ENCODE measurements around the gene AICDA.
"Not testable (repeated sequence)": the region's sequence is repeated elsewhere in the genome, so short reads cannot be mapped to it uniquely, and the experiment has no call there.

The AICDA gene

DNA sequence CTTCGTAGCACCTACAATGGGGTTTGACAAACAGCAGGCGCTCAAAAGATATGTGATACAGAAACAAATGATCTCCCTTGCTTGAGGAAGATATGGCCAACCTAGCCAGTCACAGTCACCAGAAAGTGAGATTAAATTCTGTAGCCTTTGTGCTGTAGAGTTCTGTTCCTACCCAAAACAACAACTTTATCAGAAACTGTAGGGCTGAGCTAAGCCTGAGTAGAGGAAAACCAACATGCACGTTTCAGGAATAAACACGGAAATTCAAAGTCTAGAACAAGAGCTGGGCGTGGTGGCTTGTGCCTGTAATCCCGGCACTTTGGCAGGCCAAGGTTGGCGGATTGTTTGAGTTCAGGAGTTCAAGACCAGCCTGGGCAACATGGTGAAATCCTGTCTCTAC lies 23.0 kb downstream of the AICDA start:
- no peaks in the 10 kb centered on the region for H3K4me1 ChIP-seq (ENCODE audit: control insufficient read depth, insufficient read depth, low read length, poor library complexity, severe bottlenecking)
- 96 to 97% methylated on average over 5 to 6 of the region's 7 CpGs for WGBS, 2 experiments (ENCODE audit: insufficient coverage in 2 of 2)
- no peaks in the 10 kb centered on the region for H3K36me3 ChIP-seq (ENCODE audit: control insufficient read depth, insufficient read depth, low read length)
- no peak overlapping the region for H3K27ac ChIP-seq (ENCODE audit: low read depth, low read length, severe bottlenecking)
- H3K4me3 ChIP-seq (ENCODE audit: extremely low read depth, insufficient read depth, low read length, poor library complexity, severe bottlenecking): no peak overlapping the region
- H3K9me3 ChIP-seq (ENCODE audit: control insufficient read depth, low read length): no peaks in the 10 kb centered on the region

DNA sequence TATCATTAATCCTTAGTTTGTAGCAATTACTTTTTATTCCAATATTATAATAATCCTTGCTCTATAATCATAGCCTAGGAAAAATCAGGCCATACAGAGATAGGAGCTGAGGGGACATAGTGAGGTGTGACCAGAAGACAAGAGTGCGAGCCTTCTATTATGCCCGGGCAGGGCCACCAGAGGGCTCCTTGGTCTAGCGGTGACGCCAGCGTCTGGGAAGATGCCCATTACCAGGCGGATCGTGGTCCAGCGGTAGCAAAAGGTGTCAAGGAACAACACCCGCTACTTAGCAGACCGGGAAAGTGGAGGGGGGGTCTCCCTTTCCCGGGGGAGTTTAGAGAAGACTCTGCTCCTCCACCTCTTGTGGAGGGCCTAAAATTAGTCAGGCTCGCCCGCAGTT lies 28.2 kb downstream of the AICDA start:
- not testable (repeated sequence) for H3K4me3 ChIP-seq (ENCODE audit: extremely low read depth, insufficient read depth, low read length, poor library complexity, severe bottlenecking); H3K9me3 ChIP-seq (ENCODE audit: control insufficient read depth, low read length); H3K4me1 ChIP-seq (ENCODE audit: control insufficient read depth, insufficient read depth, low read length, poor library complexity, severe bottlenecking); H3K27ac ChIP-seq (ENCODE audit: low read depth, low read length, severe bottlenecking); H3K36me3 ChIP-seq (ENCODE audit: control insufficient read depth, insufficient read depth, low read length)
- WGBS, 2 experiments (ENCODE audit: insufficient coverage in 2 of 2): 84 to 91% methylated on average over 13 of the region's 13 CpGs

DNA sequence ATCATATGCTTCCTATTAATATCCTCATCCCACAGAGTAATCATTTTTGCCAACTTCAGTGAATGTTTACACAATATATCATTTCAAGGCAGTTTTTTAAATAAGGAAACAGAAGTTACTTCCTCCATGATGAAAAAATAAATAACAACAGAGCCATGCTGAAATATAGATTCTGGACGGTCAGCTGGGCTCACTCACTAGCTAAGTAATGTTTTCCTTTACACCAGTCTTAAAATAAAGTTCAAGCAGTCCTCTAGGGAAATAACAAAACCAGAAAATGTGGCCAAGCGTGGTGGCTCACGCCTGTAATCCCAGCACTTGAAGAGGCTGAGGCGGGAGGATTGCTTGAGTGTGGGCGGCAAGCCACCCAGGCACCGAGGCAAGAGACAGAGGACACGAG lies 28.7 kb downstream of the AICDA start:
- H3K4me3 ChIP-seq (ENCODE audit: extremely low read depth, insufficient read depth, low read length, poor library complexity, severe bottlenecking): no peak overlapping the region
- H3K36me3 ChIP-seq (ENCODE audit: control insufficient read depth, insufficient read depth, low read length): no peaks in the 10 kb centered on the region
- no peaks in the 10 kb centered on the region for H3K9me3 ChIP-seq (ENCODE audit: control insufficient read depth, low read length)
- H3K4me1 ChIP-seq (ENCODE audit: control insufficient read depth, insufficient read depth, low read length, poor library complexity, severe bottlenecking): no peaks in the 10 kb centered on the region
- H3K27ac ChIP-seq (ENCODE audit: low read depth, low read length, severe bottlenecking): no peak overlapping the region
- 89% methylated on average over 3 of the region's 7 CpGs; no CpG with 5 or more reads in 1 of the 2 experiments for WGBS, 2 experiments (ENCODE audit: insufficient coverage in 2 of 2)

DNA sequence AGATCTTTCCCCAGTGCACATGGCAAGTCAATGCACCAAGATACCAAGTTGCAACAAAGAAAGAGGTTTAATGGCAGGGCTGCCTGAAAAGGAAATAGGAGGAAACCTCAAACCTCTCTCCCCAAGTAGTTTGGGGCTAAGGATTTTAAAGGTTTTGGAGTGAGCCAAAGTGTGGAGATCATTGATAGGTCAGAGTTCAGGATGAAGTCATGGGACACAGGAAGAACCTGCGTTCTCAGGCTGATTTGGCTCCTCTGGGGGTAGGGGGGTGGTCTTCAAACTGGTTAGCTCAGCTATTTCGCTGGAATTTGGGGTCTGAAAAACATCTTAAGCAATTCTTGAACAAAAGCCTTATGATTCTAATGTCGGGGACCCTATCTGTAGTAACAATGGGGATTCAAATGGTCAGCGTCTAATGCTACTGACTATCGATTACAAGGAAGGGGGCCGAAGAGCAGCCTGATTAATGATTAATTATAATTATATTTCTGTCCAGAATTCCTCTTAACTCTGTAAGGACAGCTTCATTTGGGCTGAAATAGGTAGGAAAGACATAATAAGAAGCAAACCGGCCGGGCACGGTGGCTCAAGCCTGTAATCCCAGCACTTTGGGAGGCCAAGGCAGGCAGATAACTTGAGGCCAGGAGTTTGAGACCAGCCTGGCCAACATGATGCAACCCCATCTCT lies 31.4 kb downstream of the AICDA start:
- no peak overlapping the region for H3K27ac ChIP-seq (ENCODE audit: low read depth, low read length, severe bottlenecking)
- 94 to 100% methylated on average over 4 to 5 of the region's 9 CpGs for WGBS, 2 experiments (ENCODE audit: insufficient coverage in 2 of 2)

DNA sequence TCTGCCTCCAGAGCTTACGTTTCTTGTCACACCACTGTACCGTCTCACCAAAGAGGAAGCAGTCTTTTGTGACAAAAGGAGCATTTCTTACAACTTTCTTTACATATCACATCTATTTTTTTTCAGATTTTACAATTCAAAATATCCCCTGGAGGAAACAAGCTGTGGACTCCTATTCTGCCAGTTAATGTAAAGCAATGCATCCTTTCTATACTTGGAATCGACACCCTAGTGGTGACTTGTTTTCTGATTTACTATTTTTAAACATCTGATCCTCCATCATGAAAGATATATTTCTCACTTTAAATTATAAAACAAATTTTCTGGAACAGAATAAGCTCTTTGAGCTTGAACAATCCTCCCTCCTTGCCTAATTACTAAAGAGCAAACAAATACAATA lies 34.8 kb downstream of the AICDA start:
- no peaks in the 10 kb centered on the region for H3K9me3 ChIP-seq (ENCODE audit: control insufficient read depth, low read length)
- WGBS, 2 experiments (ENCODE audit: insufficient coverage in 2 of 2): 93 to 94% methylated on average over 2 of the region's 3 CpGs
- no peaks in the 10 kb centered on the region for H3K4me1 ChIP-seq (ENCODE audit: control insufficient read depth, insufficient read depth, low read length, poor library complexity, severe bottlenecking)
- H3K27ac ChIP-seq (ENCODE audit: low read depth, low read length, severe bottlenecking): no peak overlapping the region
- no peaks in the 10 kb centered on the region for H3K36me3 ChIP-seq (ENCODE audit: control insufficient read depth, insufficient read depth, low read length)
- H3K4me3 ChIP-seq (ENCODE audit: extremely low read depth, insufficient read depth, low read length, poor library complexity, severe bottlenecking): no peak overlapping the region

More for the DNA sequence above, 31.4 kb downstream of the AICDA start:
- H3K4me1 ChIP-seq (ENCODE audit: control insufficient read depth, insufficient read depth, low read length, poor library complexity, severe bottlenecking): no peaks in the 10 kb centered on the region
- H3K9me3 ChIP-seq (ENCODE audit: control insufficient read depth, low read length): no peaks in the 10 kb centered on the region
- H3K36me3 ChIP-seq (ENCODE audit: control insufficient read depth, insufficient read depth, low read length): no peaks in the 10 kb centered on the region
- no peak overlapping the region for H3K4me3 ChIP-seq (ENCODE audit: extremely low read depth, insufficient read depth, low read length, poor library complexity, severe bottlenecking)

DNA sequence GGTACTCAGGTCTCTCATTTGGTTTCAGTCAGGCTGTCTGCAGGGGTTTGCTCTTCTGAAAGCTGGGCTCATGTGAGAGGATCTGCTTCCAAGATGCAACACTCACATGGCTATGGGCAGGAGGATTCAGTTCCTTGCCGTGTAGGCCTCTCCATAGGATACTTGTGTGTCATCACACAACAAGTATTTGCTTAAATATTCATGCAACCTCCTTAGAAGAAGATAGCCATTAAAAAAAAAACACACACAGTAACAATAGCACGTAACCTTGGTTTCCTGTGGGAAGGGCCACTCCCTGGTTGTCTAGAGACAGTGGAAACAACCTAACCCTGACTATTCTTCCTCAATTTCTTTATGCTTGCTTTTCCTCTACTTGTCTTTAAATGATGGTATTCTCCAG lies 40.2 kb downstream of the AICDA start:
- H3K4me1 ChIP-seq (ENCODE audit: control insufficient read depth, insufficient read depth, low read length, poor library complexity, severe bottlenecking): no peaks in the 10 kb centered on the region
- H3K4me3 ChIP-seq (ENCODE audit: extremely low read depth, insufficient read depth, low read length, poor library complexity, severe bottlenecking): no peak overlapping the region
- no peaks in the 10 kb centered on the region for H3K36me3 ChIP-seq (ENCODE audit: control insufficient read depth, insufficient read depth, low read length)
- no peak overlapping the region for H3K27ac ChIP-seq (ENCODE audit: low read depth, low read length, severe bottlenecking)
- no peaks in the 10 kb centered on the region for H3K9me3 ChIP-seq (ENCODE audit: control insufficient read depth, low read length)
- WGBS, 2 experiments (ENCODE audit: insufficient coverage in 2 of 2): 67 to 80% methylated on average over 1 of the region's 2 CpGs

DNA sequence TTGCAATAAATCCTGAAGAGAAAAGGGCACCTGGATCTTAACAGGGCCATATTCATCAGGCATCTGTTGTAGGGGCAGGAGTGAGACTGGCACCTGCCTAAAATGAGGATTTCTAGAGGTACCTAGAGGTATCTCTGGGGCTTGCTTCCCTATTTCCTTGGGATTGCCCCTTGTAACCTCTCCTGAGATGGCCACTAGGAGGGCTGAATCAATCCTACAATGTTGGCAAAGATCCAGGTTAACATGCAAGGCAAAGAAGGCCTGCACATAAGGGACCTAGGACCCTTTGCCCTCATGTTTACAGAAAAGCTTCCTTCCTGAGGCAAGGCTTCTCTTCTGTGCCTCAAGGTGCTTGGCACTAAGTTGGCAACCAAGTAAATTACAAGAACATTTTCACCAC lies 46.1 kb downstream of the AICDA start:
- Histone ChIP-seq H3K36me3 (ENCODE audit: control insufficient read depth, insufficient read depth, low read length) (no peaks in the 10 kb centered on the region), H3K4me3 (ENCODE audit: extremely low read depth, insufficient read depth, low read length, poor library complexity, severe bottlenecking) (no peak overlapping the region), H3K9me3 (ENCODE audit: control insufficient read depth, low read length) (peaks cover 8% of the 10 kb centered on the region), H3K27ac (ENCODE audit: low read depth, low read length, severe bottlenecking) (no peak overlapping the region), H3K4me1 (ENCODE audit: control insufficient read depth, insufficient read depth, low read length, poor library complexity, severe bottlenecking) (no peaks in the 10 kb centered on the region)

DNA sequence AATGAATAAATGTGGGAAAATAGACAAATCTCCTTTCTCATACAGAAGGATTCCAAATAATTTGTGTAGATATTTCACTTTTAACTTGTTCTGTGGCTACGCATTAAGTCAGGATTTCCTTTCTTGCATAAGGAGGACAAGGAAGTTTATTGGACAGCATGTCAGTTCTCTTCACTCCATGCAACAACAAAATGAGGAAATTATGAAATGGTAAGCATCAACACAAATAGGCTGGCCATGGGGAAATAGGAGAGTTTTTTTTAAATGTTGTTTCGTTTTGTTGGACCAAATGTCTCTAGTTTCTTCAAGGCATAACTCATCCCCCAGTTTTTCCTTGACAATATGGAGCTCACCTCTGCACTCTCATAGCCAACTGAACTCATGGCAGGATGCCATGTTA lies 46.6 kb downstream of the AICDA start:
- H3K27ac ChIP-seq (ENCODE audit: low read depth, low read length, severe bottlenecking); H3K4me3 ChIP-seq (ENCODE audit: extremely low read depth, insufficient read depth, low read length, poor library complexity, severe bottlenecking); H3K36me3 ChIP-seq (ENCODE audit: control insufficient read depth, insufficient read depth, low read length); H3K4me1 ChIP-seq (ENCODE audit: control insufficient read depth, insufficient read depth, low read length, poor library complexity, severe bottlenecking); H3K9me3 ChIP-seq (ENCODE audit: control insufficient read depth, low read length): not testable (repeated sequence)
- no CpG with 5 or more reads among the region's 2 CpGs for WGBS, 2 experiments (ENCODE audit: insufficient coverage in 2 of 2)

DNA sequence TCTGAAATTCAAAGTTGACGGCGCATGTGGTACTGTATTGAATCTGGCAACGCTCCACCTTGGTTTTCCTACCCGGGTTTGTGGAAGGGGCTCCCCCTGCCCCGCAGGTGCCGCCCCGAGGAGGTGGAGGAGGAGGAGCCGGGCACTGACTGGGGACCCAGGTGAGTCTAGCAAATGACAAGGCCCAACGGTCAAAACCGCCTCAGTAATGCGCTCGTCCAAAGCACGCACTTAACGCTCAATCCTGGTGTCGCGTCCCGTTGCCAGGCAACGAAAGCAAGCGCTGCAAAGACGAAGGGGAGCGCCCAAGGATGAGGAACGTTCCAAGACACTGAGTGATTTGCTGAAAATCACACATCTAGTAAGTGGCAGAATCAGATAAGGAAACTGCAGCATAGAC lies 48.0 kb downstream of the AICDA start:
- Histone ChIP-seq H3K9me3 (ENCODE audit: control insufficient read depth, low read length) (peaks cover 12% of the 10 kb centered on the region), H3K27ac (ENCODE audit: low read depth, low read length, severe bottlenecking) (no peak overlapping the region), H3K4me3 (ENCODE audit: extremely low read depth, insufficient read depth, low read length, poor library complexity, severe bottlenecking) (no peak overlapping the region), H3K36me3 (ENCODE audit: control insufficient read depth, insufficient read depth, low read length) (no peaks in the 10 kb centered on the region), H3K4me1 (ENCODE audit: control insufficient read depth, insufficient read depth, low read length, poor library complexity, severe bottlenecking) (no peaks in the 10 kb centered on the region)
- WGBS, 2 experiments (ENCODE audit: insufficient coverage in 2 of 2): 90 to 92% methylated on average over 17 to 20 of the region's 22 CpGs

DNA sequence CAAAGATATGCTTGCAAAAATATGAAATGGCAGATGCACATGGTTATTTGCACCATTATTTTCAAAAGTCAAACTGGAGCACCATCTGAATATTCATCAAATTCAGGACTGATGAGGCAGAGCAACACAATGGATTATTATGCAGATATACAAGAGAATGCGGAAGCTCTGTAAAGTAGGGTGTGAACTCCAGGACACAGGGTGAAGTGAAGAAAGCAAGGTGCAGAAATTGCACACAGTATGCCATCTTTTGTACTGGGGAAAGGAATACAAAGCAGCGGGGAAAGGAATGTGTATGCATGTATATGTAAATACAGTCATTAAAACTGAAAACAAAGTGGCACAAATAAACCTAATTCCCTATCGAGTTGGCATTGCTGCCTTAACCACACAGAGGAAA lies 49.3 kb downstream of the AICDA start:
- Histone ChIP-seq H3K4me1 (ENCODE audit: control insufficient read depth, insufficient read depth, low read length, poor library complexity, severe bottlenecking) (no peaks in the 10 kb centered on the region), H3K9me3 (ENCODE audit: control insufficient read depth, low read length) (peaks cover 12% of the 10 kb centered on the region), H3K4me3 (ENCODE audit: extremely low read depth, insufficient read depth, low read length, poor library complexity, severe bottlenecking) (no peak overlapping the region), H3K27ac (ENCODE audit: low read depth, low read length, severe bottlenecking) (no peak overlapping the region), H3K36me3 (ENCODE audit: control insufficient read depth, insufficient read depth, low read length) (no peaks in the 10 kb centered on the region)
- 50 to 51% methylated on average over 2 of the region's 3 CpGs for WGBS, 2 experiments (ENCODE audit: insufficient coverage in 2 of 2)

DNA sequence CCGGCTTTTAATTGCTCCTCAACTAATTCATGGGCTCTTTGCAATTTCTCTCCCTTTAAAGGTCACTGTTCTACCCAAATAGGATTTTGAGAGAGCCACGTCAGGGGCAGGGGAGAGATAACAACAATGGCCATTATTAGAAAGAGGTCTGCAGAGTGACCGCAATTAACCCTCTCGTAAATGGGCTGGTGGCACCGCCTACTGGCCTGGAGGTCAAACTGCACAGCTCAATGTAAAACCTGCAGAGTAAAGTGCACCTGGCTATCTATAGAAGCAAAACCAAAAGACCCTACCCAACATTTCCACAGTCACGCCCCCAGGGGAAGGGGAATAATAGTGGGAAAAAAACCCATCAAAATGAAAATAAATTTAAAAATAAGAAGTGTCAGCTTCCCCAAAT lies 50.3 kb downstream of the AICDA start:
- Histone ChIP-seq H3K4me3 (ENCODE audit: extremely low read depth, insufficient read depth, low read length, poor library complexity, severe bottlenecking) (no peak overlapping the region), H3K4me1 (ENCODE audit: control insufficient read depth, insufficient read depth, low read length, poor library complexity, severe bottlenecking) (no peaks in the 10 kb centered on the region), H3K27ac (ENCODE audit: low read depth, low read length, severe bottlenecking) (no peak overlapping the region), H3K36me3 (ENCODE audit: control insufficient read depth, insufficient read depth, low read length) (no peaks in the 10 kb centered on the region), H3K9me3 (ENCODE audit: control insufficient read depth, low read length) (peaks cover 12% of the 10 kb centered on the region)
- WGBS, 2 experiments (ENCODE audit: insufficient coverage in 2 of 2): 100% methylated on average over 2 to 4 of the region's 6 CpGs
